NCI-H2081 (cell line): ENCODE measurements around the gene MMP25.

Experiments
- DNase-seq, 2 experiments: peaks; one replicate each; lab custom pipeline; 2025; lab: John Stamatoyannopoulos, UW

The MMP25 gene

GRCh38 chr16:3094289-3095027 is 48.1 kb downstream of the MMP25 start:
- DNase-seq, result no peak

- DNase-seq, result no peak
Measured at GRCh38 chr16:3095869-3096268, 49.5 kb downstream of the MMP25 start.

- DNase-seq, result no peak
Measured at GRCh38 chr16:3096362-3096761, 50.0 kb downstream of the MMP25 start.

GRCh38 chr16:3097266-3097665 is 50.9 kb downstream of the MMP25 start:
- no peak for DNase-seq

- DNase-seq, result no peak
Measured at GRCh38 chr16:3098459-3099394, 52.4 kb downstream of the MMP25 start, which contains the start of gene ZSCAN10. Gene ZSCAN10, minus strand, starts transcription at chr16:3099294. Its CDS starts 6,357 bp downstream, at chr16:3092937.

- no peak for DNase-seq
Measured at GRCh38 chr16:3099395-3099731, 53.0 kb downstream of the MMP25 start.

- DNase-seq, result peak; percentile 81 to 88
Measured at GRCh38 chr16:3099732-3100499, 53.6 kb downstream of the MMP25 start.

GRCh38 chr16:3101018-3101840 is 54.9 kb downstream of the MMP25 start:
- DNase-seq, result peak in 1 of 2 experiments; percentile 6

GRCh38 chr16:3101841-3102470 is 55.6 kb downstream of the MMP25 start:
- DNase-seq, result no peak

- DNase-seq, result peak; percentile 90 to 93
Measured at GRCh38 chr16:3106205-3106928, 60.0 kb downstream of the MMP25 start.
